ENCODE data around the gene STOX2. TPM values are rescaled to one million over a fixed set of nuclear protein-coding genes. Genes with fewer than 3 reads are reported as not detected.

The STOX2 gene
- polyA plus RNA-seq, 1 of the 3 experiments (the other 2 are of a cell fraction), result 0.16 TPM

DNA sequence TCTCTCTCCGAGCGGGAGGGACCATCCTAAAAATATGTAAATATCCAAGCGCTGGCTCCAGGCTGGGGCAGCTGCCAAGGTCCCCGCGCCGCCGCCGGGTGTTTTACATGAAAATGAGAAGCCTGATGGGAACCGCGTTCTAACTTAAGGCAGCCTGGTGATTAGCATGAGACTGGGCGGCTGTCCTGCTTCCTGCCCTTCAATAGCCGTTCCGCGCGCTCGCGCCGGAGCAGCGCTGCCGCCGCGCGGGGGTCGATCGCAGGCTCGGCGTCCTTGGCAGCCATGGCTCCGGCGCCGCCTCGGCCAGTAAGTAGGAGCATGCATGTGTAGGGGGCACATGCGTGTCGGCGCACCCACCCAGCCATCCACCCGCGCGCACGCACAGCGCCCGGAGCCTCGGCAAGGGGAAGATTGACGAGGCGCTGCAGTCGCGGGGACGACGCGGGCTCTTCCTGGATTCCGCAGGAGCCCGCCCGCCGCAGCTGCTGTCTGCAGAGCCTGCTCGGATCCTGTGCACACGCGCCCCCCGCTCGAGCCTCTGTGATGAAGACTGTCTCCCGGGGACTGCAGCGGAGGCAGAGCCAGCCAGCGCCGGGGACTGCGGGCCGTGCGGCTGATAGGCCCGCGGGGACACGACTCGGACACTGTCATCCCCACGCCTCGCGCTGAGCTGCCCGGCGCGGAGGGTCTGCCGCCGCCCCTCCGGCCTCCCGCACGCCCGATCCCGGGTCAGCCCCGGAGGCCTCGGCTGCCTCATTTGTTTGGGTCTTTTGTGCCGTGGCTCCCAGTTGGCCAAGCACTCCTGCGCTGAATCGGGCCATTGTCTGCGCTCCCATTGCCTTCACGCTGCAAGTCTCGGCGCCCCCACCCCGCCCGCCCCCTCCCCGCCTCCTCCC, 734 bp downstream of the STOX2 start:
- peaks cover 0 to 6% of the 10 kb centered on the region in 2 experiments; a peak in 2 of 4 replicates for H3K4me1 ChIP-seq (ENCODE audit: control insufficient read depth in 1 of 2, insufficient read depth in 2 of 2, low read depth in 1 of 2, low read length in 1 of 2)
- ChIA-PET POLR2A (interaction anchor here (0.8 to 3.2 kb wide), 12 partner anchors 13 to 194 kb away, joined by 3 to 19 read pairs (median 7); no protein-coding TSS in a partner anchor), CTCF (interaction anchor here (0.6 to 6.8 kb wide), 13 partner anchors 23 to 262 kb away, joined by 3 to 64 read pairs (median 5); no protein-coding TSS in a partner anchor)
- H2AFZ ChIP-seq (ENCODE audit: low read depth), result peak overlapping the region; percentile 63
- peak overlapping the region; percentile 58 to 62 for H3K4me3 ChIP-seq (ENCODE audit: low read depth in 2 of 2, low read length in 1 of 2)
- H3K9ac ChIP-seq, result no peak overlapping the region
- no peaks in the 10 kb centered on the region for H3F3A ChIP-seq (replicated peaks; ENCODE audit: insufficient read depth)
- H3K9me2 ChIP-seq, result no peaks in the 10 kb centered on the region
- peak overlapping the region; percentile 83 for H3K4me2 ChIP-seq
- peak; percentile 75 for DNase-seq
- WGBS (ENCODE audit: low lambda C conversion rate), result 5% methylated on average over 40 of the region's 93 CpGs
- peak; percentile 21; the same call in 1 of the 2 replicates for TF ChIP-seq FOXJ3 (CRISPR knock-in tag; IDR thresholded peaks at IDR 0.05)
- no peak for TF ChIP-seq MAX (IDR thresholded peaks at IDR 0.05; ENCODE audit: low read depth)
- peak; percentile 28 for TF ChIP-seq MXI1 (IDR thresholded peaks at IDR 0.05; ENCODE audit: low read depth, low read length)
- no peaks in the 10 kb centered on the region for H3K79me2 ChIP-seq (ENCODE audit: insufficient read depth)
- no peaks in the 10 kb centered on the region for H4K20me1 ChIP-seq (ENCODE audit: insufficient read depth)
- peak overlapping the region in 1 of 2 experiments; percentile 95; a peak in 2 of 4 replicates for H3K27ac ChIP-seq (ENCODE audit: low read depth in 2 of 2, low read length in 1 of 2)
- no peaks in the 10 kb centered on the region for H3K36me3 ChIP-seq (replicated peaks in 1 of 2; ENCODE audit: control insufficient read depth in 1 of 2, insufficient read depth in 2 of 2, low read length in 1 of 2)
- no peaks in the 10 kb centered on the region for H3K9me3 ChIP-seq
- peaks cover 46% of the 10 kb centered on the region for H3K27me3 ChIP-seq (ENCODE audit: insufficient read depth)

DNA sequence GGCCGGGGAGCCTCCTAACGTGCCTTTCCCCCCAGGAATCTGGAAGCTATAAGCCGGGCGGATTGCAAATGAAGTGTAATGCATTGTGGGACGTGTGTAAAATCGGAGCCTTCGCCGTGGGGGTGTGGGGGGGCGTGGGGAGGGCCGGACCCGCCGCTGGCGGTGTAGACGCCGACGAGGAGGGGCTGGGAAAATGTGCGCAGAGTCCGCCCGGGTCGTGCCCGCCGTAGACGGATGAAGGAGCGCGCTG, 1.3 kb downstream of the STOX2 start:
- peak overlapping the region; percentile 39 to 58; a peak in 3 of 4 replicates for H3K4me3 ChIP-seq (ENCODE audit: low read depth in 2 of 2, low read length in 1 of 2)
- CTCF ChIA-PET, result interaction anchor here (0.7 to 6.8 kb wide), 5 partner anchors 47 to 262 kb away, joined by 3 to 64 read pairs (median 9); no protein-coding TSS in a partner anchor
- H3K27me3 ChIP-seq (ENCODE audit: insufficient read depth), result peaks cover 46% of the 10 kb centered on the region

GRCh38 chr4:183906739-183907651, 1.9 kb downstream of the STOX2 start:
- no peak overlapping the region for H3K9ac ChIP-seq

More for the DNA sequence above, 1.3 kb downstream of the STOX2 start:
- peak overlapping the region; percentile 55; the same call in 1 of the 2 replicates for H3K4me2 ChIP-seq
- no peak for TF ChIP-seq JUND (IDR thresholded peaks at IDR 0.05)
- no peak for TF ChIP-seq RAD21 (IDR thresholded peaks at IDR 0.05; ENCODE audit: low read length)
- H3K27ac ChIP-seq (ENCODE audit: low read depth in 2 of 2, low read length in 1 of 2), result peak overlapping the region in 1 of 2 experiments; percentile 95; a peak in 2 of 4 replicates
- H3K9ac ChIP-seq, result no peak overlapping the region
- 8% methylated on average over 15 of the region's 25 CpGs for WGBS (ENCODE audit: low lambda C conversion rate)
- no peaks in the 10 kb centered on the region for H3K9me3 ChIP-seq
- DNase-seq, result peak; percentile 73
- H4K20me1 ChIP-seq (ENCODE audit: insufficient read depth), result no peaks in the 10 kb centered on the region
- H2AFZ ChIP-seq (ENCODE audit: low read depth), result no peak overlapping the region
- H3K9me2 ChIP-seq, result no peaks in the 10 kb centered on the region
- H3K36me3 ChIP-seq (replicated peaks in 1 of 2; ENCODE audit: control insufficient read depth in 1 of 2, insufficient read depth in 2 of 2, low read length in 1 of 2), result no peaks in the 10 kb centered on the region
- H3K79me2 ChIP-seq (ENCODE audit: insufficient read depth), result no peaks in the 10 kb centered on the region
- no peaks in the 10 kb centered on the region for H3F3A ChIP-seq (replicated peaks; ENCODE audit: insufficient read depth)
- POLR2A ChIA-PET, result interaction anchor here (0.8 to 3.2 kb wide), 11 partner anchors 12 to 194 kb away, joined by 3 to 19 read pairs (median 5); no protein-coding TSS in a partner anchor
- peaks cover 0 to 10% of the 10 kb centered on the region in 2 experiments; a peak in 2 of 4 replicates for H3K4me1 ChIP-seq (ENCODE audit: control insufficient read depth in 1 of 2, insufficient read depth in 2 of 2, low read depth in 1 of 2, low read length in 1 of 2)

More at GRCh38 chr4:183906739-183907651, 1.9 kb downstream of the STOX2 start:
- Histone ChIP-seq H3K4me1 (ENCODE audit: control insufficient read depth in 1 of 2, insufficient read depth in 2 of 2, low read depth in 1 of 2, low read length in 1 of 2) (peaks cover 0 to 10% of the 10 kb centered on the region in 2 experiments; a peak in 2 of 4 replicates), H3K79me2 (ENCODE audit: insufficient read depth) (no peaks in the 10 kb centered on the region), H3K4me3 (ENCODE audit: low read depth in 2 of 2, low read length in 1 of 2) (peak overlapping the region; percentile 39 to 58; a peak in 3 of 4 replicates), H4K20me1 (ENCODE audit: insufficient read depth) (no peaks in the 10 kb centered on the region), H3K27me3 (ENCODE audit: insufficient read depth) (peaks cover 46% of the 10 kb centered on the region), H3K36me3 (replicated peaks in 1 of 2; ENCODE audit: control insufficient read depth in 1 of 2, insufficient read depth in 2 of 2, low read length in 1 of 2) (no peaks in the 10 kb centered on the region), H3K9me3 (no peaks in the 10 kb centered on the region), H3K9me2 (no peaks in the 10 kb centered on the region), H3K27ac (ENCODE audit: low read depth in 2 of 2, low read length in 1 of 2) (peak overlapping the region in 1 of 2 experiments; percentile 95; a peak in 2 of 4 replicates), H3F3A (replicated peaks; ENCODE audit: insufficient read depth) (no peaks in the 10 kb centered on the region), H2AFZ (ENCODE audit: low read depth) (peak overlapping the region; percentile 46; the same call in 1 of the 2 replicates), H3K4me2 (peak overlapping the region; percentile 55; the same call in 1 of the 2 replicates)
- TF ChIP-seq, protein P1, sequence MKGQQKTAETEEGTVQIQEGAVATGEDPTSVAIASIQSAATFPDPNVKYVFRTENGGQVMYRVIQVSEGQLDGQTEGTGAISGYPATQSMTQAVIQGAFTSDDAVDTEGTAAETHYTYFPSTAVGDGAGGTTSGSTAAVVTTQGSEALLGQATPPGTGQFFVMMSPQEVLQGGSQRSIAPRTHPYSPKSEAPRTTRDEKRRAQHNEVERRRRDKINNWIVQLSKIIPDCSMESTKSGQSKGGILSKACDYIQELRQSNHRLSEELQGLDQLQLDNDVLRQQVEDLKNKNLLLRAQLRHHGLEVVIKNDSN (IDR thresholded peaks at IDR 0.05; ENCODE audit: borderline replicate concordance, low read depth), result no peak
- no peak for TF ChIP-seq GABPA (IDR thresholded peaks at IDR 0.05; ENCODE audit: low read depth)
- peak; percentile 54; the same call in 1 of the 2 replicates for TF ChIP-seq MXI1 (IDR thresholded peaks at IDR 0.05; ENCODE audit: low read depth, low read length)
- TF ChIP-seq FOXJ3 (CRISPR knock-in tag; IDR thresholded peaks at IDR 0.05), result 0 out of 2 replicates have a peak, but pooled peaks have one; percentile 28
- TF ChIP-seq NRF1 (IDR thresholded peaks at IDR 0.05; ENCODE audit: low read depth, low read length), result peak; percentile 5; the same call in 1 of the 2 replicates
- ChIA-PET POLR2A (interaction anchor here (0.8 to 3.2 kb wide), 12 partner anchors 12 to 193 kb away, joined by 3 to 19 read pairs (median 4); no protein-coding TSS in a partner anchor), CTCF (interaction anchor here (0.6 to 6.8 kb wide), 9 partner anchors 15 to 261 kb away, joined by 3 to 64 read pairs (median 3); no protein-coding TSS in a partner anchor)
- peak; percentile 72 for DNase-seq
- 19% methylated on average over 22 of the region's 54 CpGs for WGBS (ENCODE audit: low lambda C conversion rate)

All from SK-N-SH (cell line).